ENCODE measurements around the gene MUC7.

Gene MUC7

GRCh38 chr4:70505151-70505748 is 33.3 kb downstream of the MUC7 start:
- TF ChIP-seq CTCF (IDR thresholded peaks at IDR 0.05; ENCODE audit: borderline replicate concordance, control extremely low read depth, extremely low read depth, insufficient read depth, missing control alignments), result peak; percentile 96
- in situ Hi-C loops (cut with MboI; ENCODE audit: low sequenced_read_pairs, unreplicated experiment), result loop anchor here (25.0 kb wide), 1 partner anchor 318 kb away; the partner anchor contains the start of gene ODAM
- DNase-seq (ENCODE audit: low spot score), result peak; percentile 36

GRCh38 chr4:70508801-70509200 is 36.8 kb downstream of the MUC7 start:
- DNase-seq (ENCODE audit: low spot score), result no peak
- in situ Hi-C loops (cut with MboI; ENCODE audit: low sequenced_read_pairs, unreplicated experiment), result loop anchor here (25.0 kb wide), 1 partner anchor 322 kb away; the partner anchor contains the start of gene ODAM
- TF ChIP-seq CTCF (IDR thresholded peaks at IDR 0.05; ENCODE audit: borderline replicate concordance, control extremely low read depth, extremely low read depth, insufficient read depth, missing control alignments), result no peak

- no peak for TF ChIP-seq CTCF (IDR thresholded peaks at IDR 0.05; ENCODE audit: borderline replicate concordance, control extremely low read depth, extremely low read depth, insufficient read depth, missing control alignments)
- in situ Hi-C loops (cut with MboI; ENCODE audit: low sequenced_read_pairs, unreplicated experiment), result loop anchor here (25.0 kb wide), 1 partner anchor 324 kb away; the partner anchor contains the start of gene ODAM
- no peak for DNase-seq (ENCODE audit: low spot score)
Measured at GRCh38 chr4:70511365-70511764, 39.4 kb downstream of the MUC7 start.

- in situ Hi-C loops (cut with MboI; ENCODE audit: low sequenced_read_pairs, unreplicated experiment), result loop anchor here (25.0 kb wide), 1 partner anchor 328 kb away; the partner anchor contains the start of gene ODAM
- DNase-seq (ENCODE audit: low spot score), result no peak
Measured at GRCh38 chr4:70515367-70516250, 43.6 kb downstream of the MUC7 start.

GRCh38 chr4:70518269-70518668 is 46.3 kb downstream of the MUC7 start, which contains the start of gene AMTN:
AMTN (plus strand) TSS chr4:70518569; CDS start chr4:70518778, 209 bp downstream.
- in situ Hi-C loops (cut with MboI; ENCODE audit: low sequenced_read_pairs, unreplicated experiment), result loop anchor here (25.0 kb wide), 1 partner anchor 331 kb away; the partner anchor contains the start of gene ODAM
- no peak for TF ChIP-seq CTCF (IDR thresholded peaks at IDR 0.05; ENCODE audit: borderline replicate concordance, control extremely low read depth, extremely low read depth, insufficient read depth, missing control alignments)
- no peak for DNase-seq (ENCODE audit: low spot score)

More at GRCh38 chr4:70515367-70516250, 43.6 kb downstream of the MUC7 start:
- no peak for TF ChIP-seq CTCF (IDR thresholded peaks at IDR 0.05; ENCODE audit: borderline replicate concordance, control extremely low read depth, extremely low read depth, insufficient read depth, missing control alignments)

- no peak for TF ChIP-seq CTCF (IDR thresholded peaks at IDR 0.05; ENCODE audit: borderline replicate concordance, control extremely low read depth, extremely low read depth, insufficient read depth, missing control alignments)
- no peak for DNase-seq (ENCODE audit: low spot score)
- in situ Hi-C loops (cut with MboI; ENCODE audit: low sequenced_read_pairs, unreplicated experiment), result loop anchor here (25.0 kb wide), 1 partner anchor 331 kb away; the partner anchor contains the start of gene ODAM
Measured at GRCh38 chr4:70518716-70519115, 46.7 kb downstream of the MUC7 start.

Measured in GM13976 (cell line).